ENCODE measurements around the gene INKA2.
"Not testable (repeated sequence)": the region's sequence is repeated elsewhere in the genome, so short reads cannot be mapped to it uniquely, and the experiment has no call there.

Gene INKA2

GRCh38 chr1:111751906-111752575 lies 12.8 kb upstream of the INKA2 start:
- no peak for DNase-seq (ENCODE audit: low read depth in 2 of 2, low spot score in 1 of 2)

- no peak for DNase-seq (ENCODE audit: low read depth in 2 of 2, low spot score in 1 of 2)
Observed at GRCh38 chr1:111750856-111751255, 11.7 kb upstream of the INKA2 start.

GRCh38 chr1:111749628-111750027 lies 10.4 kb upstream of the INKA2 start:
- no peak for DNase-seq (ENCODE audit: low read depth in 2 of 2, low spot score in 1 of 2)

GRCh38 chr1:111747947-111748346 lies 8.8 kb upstream of the INKA2 start:
- no peak for DNase-seq (ENCODE audit: low read depth in 2 of 2, low spot score in 1 of 2)

- peak in 1 of 2 donors; percentile 33 for DNase-seq (ENCODE audit: low read depth in 2 of 2, low spot score in 1 of 2)
Observed at GRCh38 chr1:111747282-111747734, 8.1 kb upstream of the INKA2 start.

GRCh38 chr1:111746614-111746999 lies 7.4 kb upstream of the INKA2 start:
- no peak for DNase-seq (ENCODE audit: low read depth in 2 of 2, low spot score in 1 of 2)

GRCh38 chr1:111745675-111746613 lies 6.7 kb upstream of the INKA2 start:
- no peak for DNase-seq (ENCODE audit: low read depth in 2 of 2, low spot score in 1 of 2)

- no peak for DNase-seq (ENCODE audit: low read depth in 2 of 2, low spot score in 1 of 2)
Observed at GRCh38 chr1:111743679-111744101, 4.5 kb upstream of the INKA2 start.

GRCh38 chr1:111742938-111743549 lies 3.8 kb upstream of the INKA2 start:
- no peak for DNase-seq (ENCODE audit: low read depth in 2 of 2, low spot score in 1 of 2)

- DNase-seq (ENCODE audit: low read depth in 2 of 2, low spot score in 1 of 2) = not testable (repeated sequence)
Observed at GRCh38 chr1:111742292-111742691, 3.1 kb upstream of the INKA2 start.

- no peak for DNase-seq (ENCODE audit: low read depth in 2 of 2, low spot score in 1 of 2)
Observed at GRCh38 chr1:111739925-111740765, 950 bp upstream of the INKA2 start.

- DNase-seq (ENCODE audit: low read depth in 2 of 2, low spot score in 1 of 2) = no peak
Observed at GRCh38 chr1:111738436-111739193, 580 bp downstream of the INKA2 start.

- no peak for DNase-seq (ENCODE audit: low read depth in 2 of 2, low spot score in 1 of 2)
Observed at GRCh38 chr1:111738133-111738435, 1.1 kb downstream of the INKA2 start.

- DNase-seq (ENCODE audit: low read depth in 2 of 2, low spot score in 1 of 2) = no peak
Observed at GRCh38 chr1:111737216-111738132, 1.7 kb downstream of the INKA2 start.

- no peak for DNase-seq (ENCODE audit: low read depth in 2 of 2, low spot score in 1 of 2)
Observed at GRCh38 chr1:111736548-111737215, 2.5 kb downstream of the INKA2 start.

GRCh38 chr1:111735858-111736544 lies 3.2 kb downstream of the INKA2 start:
- DNase-seq (ENCODE audit: low read depth in 2 of 2, low spot score in 1 of 2) = no peak

- no peak for DNase-seq (ENCODE audit: low read depth in 2 of 2, low spot score in 1 of 2)
Observed at GRCh38 chr1:111735321-111735720, 3.9 kb downstream of the INKA2 start.

GRCh38 chr1:111734856-111735255 lies 4.3 kb downstream of the INKA2 start:
- no peak for DNase-seq (ENCODE audit: low read depth in 2 of 2, low spot score in 1 of 2)
